SK-N-MC (cell line): Measurements from ENCODE around the gene SNAPIN.

ENCODE experiments used
- EZH2 ChIP-seq: fragments of 200-600 bp; sonication (generic); IDR thresholded peaks from one replicate; pipeline ENCODE4 v1.6.1; 2017; ENCODE audit warnings: antibody characterized with exemption
- POLR2AphosphoS5 ChIP-seq: IDR thresholded peaks from 2 replicates; pipeline ENCODE4 v1.6.1; 2012; ENCODE audit warnings: mild to moderate bottlenecking, low read depth, low read length, borderline replicate concordance

GRCh38 chr1:153651771-153652170, 6.7 kb upstream of the SNAPIN start:
- TF ChIP-seq EZH2 (no peak), POLR2AphosphoS5 (no peak)
